A549 (cell line): ENCODE data around the gene FAT1. TPM values are rescaled to one million over a fixed set of nuclear protein-coding genes. Genes with fewer than 3 reads are reported as not detected.
A peak's percentile ranks its signal among the peaks of the same experiment; 100 is the strongest.

ENCODE experiments used
- ATAC-seq, 2 experiments: fragments of 200-7000 bp in 1 of 2; fragments of >200 bp in 1 of 2; cut with Nextera tagmentation in 1 of 2; cut with Tn5 transposase in 1 of 2; 3 replicates each; pipeline versions ENCODE4 v1.8.0 to v1.9.1; 2018 to 2020; ENCODE audit warnings: mild to moderate bottlenecking in 1 of 2, moderate library complexity in 1 of 2
- CTCF ChIA-PET: fragments of 300-600 bp; sonication (Branson Sonifier 250); formaldehyde crosslinking; extraction: SDS; loops from one replicate; lab custom pipeline; 2021; ENCODE audit warnings: antibody characterized with exemption, inconsistent platforms; lab: Yijun Ruan, JAX
- POLR2A ChIA-PET: fragments of 350-600 bp; formaldehyde crosslinking; extraction: SDS; loops from one replicate; lab custom pipeline; 2021; ENCODE audit warnings: antibody characterized with exemption, inconsistent platforms; lab: Yijun Ruan, JAX
- DNase-seq, 2 experiments: peaks; one replicate each; pipeline versions ENCODE4 v3.0.0 to v3.0.0-alpha.2; 2011 to 2016; ENCODE audit warnings: low read depth in 1 of 2, low spot score in 1 of 2
- FAIRE-seq: peaks from 2 replicates; lab custom pipeline; 2011; peaks lifted over from hg19 to GRCh38; lab: Jason Lieb, UNC
- H3K27ac ChIP-seq, 2 experiments: fragments of >200 bp; sonication (Bioruptor Twin); formaldehyde crosslinking; 3 replicates each; pipeline ENCODE4 v1.5.1; 2016 to 2017
- H3K4me1 ChIP-seq: fragments of >200 bp; sonication (Bioruptor Twin); formaldehyde crosslinking; 3 replicates; pipeline ENCODE4 v1.6.1; 2016
- H3K4me2 ChIP-seq: fragments of >200 bp; sonication (Bioruptor Twin); formaldehyde crosslinking; 3 replicates; pipeline ENCODE4 v1.6.1; 2016
- H3K4me3 ChIP-seq: fragments of >200 bp; sonication (Bioruptor Twin); formaldehyde crosslinking; 3 replicates; pipeline ENCODE4 v1.5.1; 2016
- H3K9me3 ChIP-seq: fragments of >200 bp; sonication (Bioruptor Twin); formaldehyde crosslinking; 3 replicates; pipeline ENCODE4 v1.6.1; 2016
- BHLHE40 ChIP-seq: IDR thresholded peaks from 2 replicates; pipeline ENCODE4 v1.6.1; 2012; ENCODE audit warnings: low read depth, low read length, inconsistent platforms
- CBX8 ChIP-seq: fragments of 200-600 bp; sonication (generic); IDR thresholded peaks from 2 replicates; pipeline ENCODE4 v1.6.1; 2016
- CTCF ChIP-seq: fragments of >200 bp; sonication (Bioruptor Twin); formaldehyde crosslinking; IDR thresholded peaks from 3 replicates; pipeline ENCODE4 v1.5.1; 2016
- FOSB ChIP-seq: fragments of 250-450 bp; sonication (Bioruptor Pico); IDR thresholded peaks from 2 replicates; pipeline ENCODE4 v1.5.0; 2020; ENCODE audit warnings: mild to moderate bottlenecking, moderate library complexity
- FOSL2 ChIP-seq, 2 experiments: fragments of 450-650 bp in 1 of 2; fragments of >200 bp in 1 of 2; sonication (Bioruptor Twin) in 1 of 2; formaldehyde crosslinking; IDR thresholded peaks; 2 replicates each; pipeline versions ENCODE4 v1.5.0 to v1.6.1; 2016 to 2020; ENCODE audit warnings: mild to moderate bottlenecking in 1 of 2, moderate library complexity in 1 of 2
- FOXS1 ChIP-seq: fragments of 250-450 bp; sonication (Bioruptor Pico); IDR thresholded peaks from 2 replicates; pipeline ENCODE4 v1.5.0; 2020; ENCODE audit warnings: mild to moderate bottlenecking, moderate library complexity
- GATA3 ChIP-seq: IDR thresholded peaks from 2 replicates; pipeline ENCODE4 v1.6.1; 2012; ENCODE audit warnings: borderline replicate concordance
- HEYL ChIP-seq: fragments of 250-450 bp; sonication (Bioruptor Pico); IDR thresholded peaks from 2 replicates; pipeline ENCODE4 v1.8.0; 2021; ENCODE audit warnings: mild to moderate bottlenecking, moderate library complexity
- HOXB13 ChIP-seq: fragments of 250-450 bp; sonication (Bioruptor Pico); IDR thresholded peaks from 2 replicates; pipeline ENCODE4 v1.5.0; 2020; ENCODE audit warnings: low read depth, mild to moderate bottlenecking, moderate library complexity
- KDM1A ChIP-seq: fragments of 200-600 bp; sonication (generic); IDR thresholded peaks from 2 replicates; pipeline ENCODE4 v1.6.1; 2016; ENCODE audit warnings: low read depth, mild to moderate bottlenecking
- KDM5A ChIP-seq: fragments of 200-600 bp; sonication (generic); IDR thresholded peaks from 2 replicates; pipeline ENCODE4 v1.6.1; 2016; ENCODE audit warnings: antibody characterized with exemption, mild to moderate bottlenecking
- MAZ ChIP-seq: fragments of 150-350 bp; IDR thresholded peaks from 2 replicates; pipeline ENCODE4 v1.6.1; 2014; ENCODE audit warnings: antibody characterized with exemption, low read depth, low read length, borderline replicate concordance
- NPAS2 ChIP-seq: fragments of 250-450 bp; sonication (Bioruptor Pico); IDR thresholded peaks from 2 replicates; pipeline ENCODE4 v1.8.0; 2022; ENCODE audit warnings: mild to moderate bottlenecking, moderate library complexity, borderline replicate concordance
- POLR2A ChIP-seq: IDR thresholded peaks from 2 replicates; pipeline ENCODE4 v1.6.1; 2012; ENCODE audit warnings: mild to moderate bottlenecking, low read length
- RAD21 ChIP-seq, 2 experiments: fragments of >200 bp in 1 of 2; sonication (Bioruptor Twin) in 1 of 2; formaldehyde crosslinking in 1 of 2; IDR thresholded peaks in 1 of 2; conservative IDR thresholded peaks in 1 of 2; 2 replicates in 1 of 2; 3 replicates in 1 of 2; pipeline ENCODE4 v1.6.1; 2012 to 2018; ENCODE audit warnings: inconsistent platforms in 1 of 2
- RCOR1 ChIP-seq: fragments of 150-350 bp; IDR thresholded peaks from 2 replicates; pipeline ENCODE4 v1.6.1; 2014; ENCODE audit warnings: antibody characterized with exemption, low read length, low read depth
- RFX5 ChIP-seq: fragments of 450-650 bp; IDR thresholded peaks from 2 replicates; pipeline ENCODE4 v1.7.1; 2014; ENCODE audit warnings: antibody characterized with exemption, mild to moderate bottlenecking, moderate library complexity
- SREBF2 ChIP-seq: fragments of 450-650 bp; IDR thresholded peaks from 2 replicates; pipeline ENCODE4 v1.6.1; 2014; ENCODE audit warnings: mild to moderate bottlenecking, moderate library complexity
- TFCP2L1 ChIP-seq: fragments of 250-450 bp; sonication (Bioruptor Pico); IDR thresholded peaks from 2 replicates; pipeline ENCODE4 v1.5.0; 2021; ENCODE audit warnings: mild to moderate bottlenecking
- USF2 ChIP-seq: fragments of 450-650 bp; IDR thresholded peaks from 2 replicates; pipeline ENCODE4 v1.6.1; 2014; ENCODE audit warnings: antibody characterized with exemption
- ZNF302 ChIP-seq: fragments of 250-450 bp; sonication (Bioruptor Pico); IDR thresholded peaks from 2 replicates; pipeline ENCODE4 v1.9.0; 2021; ENCODE audit warnings: inconsistent platforms, mild to moderate bottlenecking, moderate library complexity
- ZSCAN20 ChIP-seq: fragments of 250-450 bp; sonication (Bioruptor Pico); IDR thresholded peaks from 2 replicates; pipeline ENCODE4 v1.8.0; 2022; ENCODE audit warnings: mild to moderate bottlenecking, moderate library complexity
- WGBS: methylation state at CpG from one replicate; pipeline ENCODE4 v1.1.6; 2017; ENCODE audit errors: missing lambda C conversion rate; 5-methylcytosine and 5-hydroxymethylcytosine counted together
- polyA plus RNA-seq, 4 experiments: library from polyadenylated mRNA; depleted of rRNA in 3 of 4; stranded (reverse); fragments of >200 nt; fragmentation: RNase III in 1 of 4; extraction: RNeasy Plus Mini Kit Qiagen cat#74134 plus additional on column Dnase treatment in 1 of 4; gene quantifications; 2 replicates in 3 of 4; 3 replicates in 1 of 4; pipeline ENCODE4 v1.2.3, GENCODE V29; 2011 to 2017
- TF ChIP-seq, protein P1 (sequence below): IDR thresholded peaks from 2 replicates; pipeline ENCODE4 v1.6.1; 2012

Gene FAT1
- polyA plus RNA-seq, 2 of the 4 experiments (the other 2 are of a cell fraction) = 62.2 to 177 TPM

GRCh38 chr4:186689476-186689875 lies 34.2 kb downstream of the FAT1 start:
- Histone ChIP-seq H3K27ac (peak overlapping the region; percentile 42 to 78; a peak in 5 of 6 replicates), H3K9me3 (no peaks in the 10 kb centered on the region), H3K4me1 (peaks cover 77% of the 10 kb centered on the region), H3K4me2 (peak overlapping the region; percentile 88), H3K4me3 (no peak overlapping the region)
- DNase-seq (no peak), ATAC-seq (no peak), FAIRE-seq (no peak)
- CTCF ChIA-PET = interaction anchor here (1.2 to 1.4 kb wide), 2 partner anchors 18 to 30 kb away, joined by 3 to 4 read pairs; no protein-coding TSS in a partner anchor
- POLR2A ChIA-PET = no interaction called here
- no peak for TF ChIP-seq RFX5
- TF ChIP-seq RCOR1 = no peak
- no peak for TF ChIP-seq POLR2A
- no peak for TF ChIP-seq ZNF302 (CRISPR knock-in tag)
- no peak for TF ChIP-seq CTCF
- no peak for TF ChIP-seq FOXS1 (CRISPR knock-in tag)
- TF ChIP-seq NPAS2 = no peak
- 72% methylated on average over 7 of the region's 7 CpGs for WGBS

DNA sequence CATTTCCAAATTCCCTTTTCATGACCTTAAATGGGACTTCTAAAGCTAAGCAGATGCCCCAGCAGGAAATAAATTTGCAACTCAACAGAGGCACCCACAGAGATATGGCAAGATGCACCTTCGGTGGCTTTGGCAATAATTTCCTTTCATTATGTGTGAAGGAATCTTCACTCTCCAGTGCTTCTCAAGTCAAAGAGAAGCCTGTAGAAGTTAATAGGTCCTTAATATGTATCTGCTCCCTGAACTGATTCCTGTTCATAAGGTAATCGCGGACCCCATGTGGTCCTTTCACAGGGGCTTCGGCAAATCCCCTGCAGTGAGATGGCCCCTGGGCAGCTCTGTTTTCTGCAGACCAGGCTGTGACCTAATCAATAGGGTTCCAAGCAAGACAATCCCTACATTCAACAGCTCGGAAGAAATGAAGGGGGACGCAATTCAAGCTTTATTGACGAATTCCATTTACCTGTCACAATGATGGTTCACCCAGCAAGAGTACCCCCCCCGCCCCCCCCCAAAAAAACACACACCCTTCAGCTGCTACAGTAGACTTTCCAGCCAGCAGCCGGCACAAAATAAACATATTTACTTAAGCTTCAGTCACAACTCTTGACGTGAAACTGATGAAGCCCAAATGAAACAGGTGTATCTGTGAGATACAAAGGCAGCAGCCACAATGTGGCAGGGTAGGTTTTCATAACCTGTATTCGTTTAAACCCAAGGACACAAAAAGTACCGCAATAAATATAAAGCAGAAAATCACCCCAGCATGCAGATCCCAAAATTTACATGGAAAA lies 35.3 kb downstream of the FAT1 start:
- DNase-seq (no peak), FAIRE-seq (no peak), ATAC-seq (no peak)
- Histone ChIP-seq H3K4me3 (no peak overlapping the region; the same call in 2 of the 3 replicates), H3K27ac (peak overlapping the region; percentile 77 to 91), H3K4me1 (peaks cover 79% of the 10 kb centered on the region), H3K4me2 (peak overlapping the region; percentile 88), H3K9me3 (no peaks in the 10 kb centered on the region)
- ChIA-PET CTCF (interaction anchor here (0.6 kb wide), 1 partner anchor 47 kb away, joined by 3 read pairs; no protein-coding TSS in a partner anchor), POLR2A (no interaction called here)
- TF ChIP-seq RAD21 (conservative IDR thresholded peaks at IDR 0.05 in 1 of 2, IDR thresholded peaks at IDR 0.05 in 1 of 2) (no peak), ZNF302 (CRISPR knock-in tag) (no peak), HEYL (no peak), FOSB (CRISPR knock-in tag) (no peak), MAZ (no peak)
- 32% methylated on average over 11 of the region's 12 CpGs for WGBS

DNA sequence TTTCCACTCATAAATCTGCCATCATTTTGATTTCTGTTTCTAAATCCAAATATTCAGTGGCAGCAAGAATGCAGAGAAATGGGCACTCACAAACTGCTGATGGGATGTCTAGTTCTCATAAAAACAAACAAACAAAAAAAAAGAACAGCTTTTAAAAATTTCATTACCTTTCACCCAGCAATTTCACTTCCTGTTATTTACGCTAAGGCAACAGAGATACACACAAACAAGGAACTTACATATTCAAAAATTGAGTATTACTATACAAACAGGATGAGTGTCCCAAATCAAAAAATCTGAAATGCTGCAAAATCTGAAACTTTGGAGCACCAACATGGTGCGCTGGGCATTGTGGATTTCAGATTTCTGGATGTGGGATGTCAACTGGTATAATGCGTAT lies 36.4 kb downstream of the FAT1 start:
- 69% methylated on average over 3 of the region's 3 CpGs for WGBS
- POLR2A ChIA-PET = interaction anchor here (0.6 kb wide), 1 partner anchor 18 kb away, joined by 3 read pairs; no protein-coding TSS in a partner anchor
- CTCF ChIA-PET = interaction anchor here (2.3 kb wide), 1 partner anchor 36 kb away, joined by 5 read pairs; the partner anchor contains the start of gene FAT1
- Histone ChIP-seq H3K4me1 (peaks cover 83% of the 10 kb centered on the region), H3K9me3 (no peaks in the 10 kb centered on the region), H3K27ac (peak overlapping the region; percentile 77 to 91), H3K4me2 (peak overlapping the region; percentile 88), H3K4me3 (no peak overlapping the region)
- ATAC-seq (no peak), FAIRE-seq (no peak), DNase-seq (no peak)
- no peak for TF ChIP-seq TFCP2L1
- no peak for TF ChIP-seq RCOR1
- TF ChIP-seq, protein P1, sequence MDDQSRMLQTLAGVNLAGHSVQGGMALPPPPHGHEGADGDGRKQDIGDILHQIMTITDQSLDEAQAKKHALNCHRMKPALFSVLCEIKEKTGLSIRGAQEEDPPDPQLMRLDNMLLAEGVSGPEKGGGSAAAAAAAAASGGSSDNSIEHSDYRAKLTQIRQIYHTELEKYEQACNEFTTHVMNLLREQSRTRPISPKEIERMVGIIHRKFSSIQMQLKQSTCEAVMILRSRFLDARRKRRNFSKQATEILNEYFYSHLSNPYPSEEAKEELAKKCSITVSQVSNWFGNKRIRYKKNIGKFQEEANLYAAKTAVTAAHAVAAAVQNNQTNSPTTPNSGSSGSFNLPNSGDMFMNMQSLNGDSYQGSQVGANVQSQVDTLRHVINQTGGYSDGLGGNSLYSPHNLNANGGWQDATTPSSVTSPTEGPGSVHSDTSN = no peak
- TF ChIP-seq SREBF2 = no peak
- no peak for TF ChIP-seq CBX8
- TF ChIP-seq GATA3 = no peak
- no peak for TF ChIP-seq KDM5A
- no peak for TF ChIP-seq HOXB13 (CRISPR knock-in tag)
- no peak for TF ChIP-seq USF2
- no peak for TF ChIP-seq ZSCAN20 (CRISPR knock-in tag)
- no peak for TF ChIP-seq FOSL2 (IDR thresholded peaks at IDR 0.05)
- TF ChIP-seq FOSL2 (CRISPR knock-in tag; IDR thresholded peaks at IDR 0.05) = no peak
- no peak for TF ChIP-seq BHLHE40
- TF ChIP-seq KDM1A = no peak
